Rectal smooth muscle tissue (tissue), 1 donor: Measurements from ENCODE around the gene CCDC8.
"Not testable (repeated sequence)": the region's sequence is repeated elsewhere in the genome, so short reads cannot be mapped to it uniquely, and the experiment has no call there.

Experiments
- H3K27ac ChIP-seq: one replicate; pipeline ENCODE4 v1.7.0; 2013; ENCODE audit warnings: low read depth, low read length, inconsistent platforms
- H3K27me3 ChIP-seq: one replicate; pipeline ENCODE4 v1.7.0; 2013; ENCODE audit warnings: low read length; ENCODE audit not compliant: control insufficient read depth, insufficient read depth
- H3K36me3 ChIP-seq: one replicate; pipeline ENCODE4 v1.7.0; 2013; ENCODE audit warnings: low read length; ENCODE audit not compliant: control insufficient read depth, insufficient read depth
- H3K4me1 ChIP-seq: one replicate; pipeline ENCODE4 v1.7.0; 2013; ENCODE audit warnings: low read length; ENCODE audit not compliant: control insufficient read depth, insufficient read depth
- H3K4me3 ChIP-seq: one replicate; pipeline ENCODE4 v1.7.0; 2013; ENCODE audit warnings: low read length
- H3K9ac ChIP-seq: one replicate; pipeline ENCODE4 v1.7.0; 2013; ENCODE audit warnings: low read length

The CCDC8 gene

DNA sequence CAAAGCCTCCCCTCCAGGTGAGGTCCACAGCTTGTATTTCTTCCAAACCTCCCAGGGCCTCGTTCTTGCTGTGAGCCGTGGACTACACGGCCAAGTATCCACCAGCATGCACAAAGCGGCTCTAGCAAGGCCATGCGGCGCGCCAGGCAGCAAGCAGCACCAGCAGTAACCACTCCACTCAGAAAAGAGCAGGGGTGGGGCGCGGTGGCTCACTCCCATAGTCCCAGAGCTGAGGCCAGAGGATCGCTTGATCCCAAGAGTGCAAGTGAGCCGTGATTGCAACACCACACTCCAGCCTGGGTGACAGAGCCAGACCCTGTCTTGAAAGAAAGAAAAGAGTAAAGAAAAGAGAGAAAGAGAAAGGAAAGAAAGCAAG, 4.7 kb downstream of the CCDC8 start:
- Histone ChIP-seq H3K27me3 (peaks cover 20% of the 10 kb centered on the region), H3K36me3 (no peaks in the 10 kb centered on the region), H3K27ac (no peak overlapping the region), H3K4me3 (peak overlapping the region; percentile 43), H3K9ac (no peak overlapping the region), H3K4me1 (no peaks in the 10 kb centered on the region)

DNA sequence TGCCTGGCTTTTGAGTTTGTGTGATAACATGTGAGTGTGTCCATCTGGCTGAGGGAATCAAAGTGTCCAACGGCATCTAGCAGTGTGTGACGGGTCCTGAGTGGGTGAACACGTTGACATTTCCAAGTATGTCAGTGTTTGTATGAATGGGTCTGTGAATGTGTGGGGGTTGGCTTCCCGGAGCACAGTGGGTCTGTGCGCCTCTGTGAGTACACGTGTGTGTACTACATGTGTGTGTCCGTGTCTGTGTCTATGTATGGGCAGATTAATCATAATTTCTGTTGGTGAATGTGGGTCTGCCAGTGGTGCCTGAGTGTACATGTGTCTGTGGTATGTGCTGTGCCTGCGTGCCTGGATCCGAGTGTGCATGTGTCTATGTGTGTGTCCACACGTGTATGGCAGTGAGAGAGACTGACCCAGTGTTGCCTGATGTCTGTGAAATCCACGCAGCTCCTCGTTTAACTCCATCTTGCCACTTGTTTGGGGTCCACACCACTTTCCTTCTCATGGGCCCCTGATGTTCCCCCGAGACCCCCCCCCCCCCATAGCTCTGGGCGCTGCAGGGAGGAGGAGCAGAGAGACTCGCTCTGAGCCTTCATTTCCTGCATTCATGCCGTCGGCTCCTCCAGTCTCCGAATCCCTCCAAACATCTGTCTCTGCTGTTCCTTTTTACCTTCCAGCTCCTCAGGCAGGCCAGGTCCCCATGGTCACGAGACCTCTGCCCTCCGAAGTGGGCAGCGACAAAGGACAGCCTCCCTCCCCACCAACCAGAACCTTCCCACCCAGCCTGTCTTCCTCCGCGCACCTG, 5.3 kb downstream of the CCDC8 start:
- Histone ChIP-seq H3K9ac (no peak overlapping the region), H3K27ac (no peak overlapping the region), H3K4me3 (peak overlapping the region; percentile 43), H3K4me1 (no peaks in the 10 kb centered on the region), H3K27me3 (peaks cover 20% of the 10 kb centered on the region), H3K36me3 (no peaks in the 10 kb centered on the region)

DNA sequence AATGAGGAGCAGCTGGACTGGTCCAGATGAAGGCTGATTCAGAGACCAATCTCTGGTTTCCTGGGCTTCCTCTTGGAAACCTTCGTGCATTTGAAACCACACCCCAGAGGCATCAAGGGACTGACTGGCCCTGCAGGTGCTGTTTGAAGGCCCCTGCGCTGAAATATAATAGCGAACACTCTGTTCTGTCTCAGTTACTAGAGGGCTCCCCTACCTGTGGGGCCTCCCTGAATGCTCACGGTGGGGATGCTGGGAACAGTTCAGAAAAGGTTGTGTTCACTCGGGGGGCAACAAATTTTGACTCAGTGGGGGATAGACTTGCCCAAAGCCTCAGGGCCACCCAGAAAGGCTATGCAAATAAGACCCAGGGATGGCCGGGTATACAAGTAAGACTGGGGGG, 6.4 kb downstream of the CCDC8 start:
- no peak overlapping the region for H3K27ac ChIP-seq
- H3K36me3 ChIP-seq, result no peaks in the 10 kb centered on the region
- no peak overlapping the region for H3K9ac ChIP-seq
- no peak overlapping the region for H3K4me3 ChIP-seq
- peaks cover 20% of the 10 kb centered on the region for H3K27me3 ChIP-seq
- no peaks in the 10 kb centered on the region for H3K4me1 ChIP-seq

- peak overlapping the region; percentile 23 for H3K4me3 ChIP-seq
- no peak overlapping the region for H3K27ac ChIP-seq
- H3K36me3 ChIP-seq, result no peaks in the 10 kb centered on the region
- no peak overlapping the region for H3K9ac ChIP-seq
- H3K4me1 ChIP-seq, result no peaks in the 10 kb centered on the region
- peaks cover 13% of the 10 kb centered on the region for H3K27me3 ChIP-seq
Measured at GRCh38 chr19:46404753-46405468, 8.5 kb downstream of the CCDC8 start.

DNA sequence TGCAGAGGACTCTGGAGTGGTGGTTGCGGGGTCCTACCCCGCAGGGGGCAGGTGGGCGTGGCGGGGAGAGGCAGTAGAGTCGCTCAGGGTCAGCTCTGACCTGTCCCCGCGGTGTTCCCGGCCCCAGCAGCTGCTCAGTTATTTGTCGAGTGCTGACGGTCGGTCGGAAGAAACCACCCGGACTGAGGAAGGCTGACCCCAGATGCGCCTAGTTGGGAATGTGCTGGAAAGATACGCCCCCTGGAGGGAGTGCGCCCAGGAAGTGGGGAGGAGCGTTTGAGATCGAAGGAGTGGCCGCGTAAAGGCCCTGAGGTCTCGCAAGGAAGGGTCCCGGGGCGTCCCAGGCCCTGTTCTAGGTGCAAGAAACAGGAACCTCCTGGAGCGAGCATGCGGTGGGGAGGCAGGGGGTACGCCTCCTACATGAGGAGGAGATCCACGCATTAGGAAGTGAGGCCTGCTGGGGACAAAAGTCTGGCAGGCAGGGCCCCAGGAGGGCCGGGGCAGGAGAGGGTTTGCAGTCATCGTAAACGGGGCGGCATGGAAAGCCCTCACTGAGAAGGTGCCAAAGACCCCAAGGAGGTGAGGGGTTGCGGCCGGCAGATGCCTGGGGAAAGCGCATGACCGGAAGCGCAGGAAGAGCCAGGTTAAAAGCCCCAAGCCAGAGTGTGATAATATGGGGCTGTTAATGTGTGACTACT, 9.2 kb downstream of the CCDC8 start:
- Histone ChIP-seq H3K27ac (no peak overlapping the region), H3K4me3 (peak overlapping the region; percentile 23), H3K9ac (no peak overlapping the region), H3K4me1 (no peaks in the 10 kb centered on the region), H3K36me3 (no peaks in the 10 kb centered on the region), H3K27me3 (peaks cover 13% of the 10 kb centered on the region)

DNA sequence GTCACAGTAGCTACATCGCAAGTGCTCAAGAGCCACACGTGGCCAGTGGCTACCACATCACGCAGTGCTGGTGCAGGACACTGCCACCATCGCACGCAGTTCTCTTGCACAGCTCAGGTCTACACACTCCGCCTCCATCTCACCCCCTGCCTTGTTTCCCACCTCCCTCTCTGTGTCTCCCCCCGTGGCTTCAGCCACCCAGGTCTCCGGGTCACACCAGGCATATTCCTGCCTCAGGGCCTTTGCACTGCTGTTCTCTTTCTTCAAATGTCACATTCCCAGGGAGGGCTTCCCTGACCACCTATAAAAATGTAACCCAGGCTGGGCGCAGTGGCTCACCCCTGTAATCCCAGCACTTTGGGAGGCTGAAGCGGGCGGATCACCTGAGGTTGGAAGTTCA, 10.6 kb downstream of the CCDC8 start:
- Histone ChIP-seq H3K4me3 (no peak overlapping the region), H3K4me1 (no peaks in the 10 kb centered on the region), H3K27me3 (peaks cover 6% of the 10 kb centered on the region), H3K36me3 (no peaks in the 10 kb centered on the region), H3K27ac (no peak overlapping the region), H3K9ac (no peak overlapping the region)

DNA sequence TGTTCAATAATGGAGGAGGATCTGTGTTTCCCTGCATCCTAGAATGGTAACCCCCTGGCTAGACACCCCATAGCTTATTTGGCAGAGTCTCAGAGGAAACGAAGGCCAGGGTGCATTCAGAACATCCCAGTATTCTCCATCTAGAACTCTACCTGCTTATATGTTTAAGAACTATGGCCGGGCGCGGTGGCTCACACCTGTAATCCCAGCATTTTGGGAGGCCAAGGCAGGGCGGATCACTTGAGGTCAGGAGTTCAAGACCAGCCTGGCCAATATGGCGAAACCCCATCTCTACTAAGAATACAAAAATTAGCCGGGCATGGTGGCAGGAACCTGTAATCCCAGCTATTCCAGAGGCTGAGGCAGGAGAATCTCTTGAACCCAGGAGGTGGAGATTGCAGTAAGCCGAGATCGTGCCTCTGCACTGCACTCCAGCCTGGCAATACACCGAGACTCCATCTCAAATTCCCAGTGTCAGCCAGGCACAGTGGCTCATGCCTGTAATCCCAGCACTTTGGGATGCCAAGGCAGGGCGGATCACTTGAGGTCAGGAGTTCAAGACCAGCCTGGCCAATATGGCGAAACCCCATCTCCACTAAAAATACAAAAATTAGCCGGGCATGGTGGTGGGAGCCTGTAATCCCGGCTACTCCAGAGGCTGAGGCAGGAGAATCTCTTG, 15.4 kb downstream of the CCDC8 start:
- H3K4me3 ChIP-seq, result not testable (repeated sequence)

GRCh38 chr19:46394402-46394797, 19.0 kb downstream of the CCDC8 start:
- H3K4me3 ChIP-seq, result no peak overlapping the region
- no peak overlapping the region for H3K27ac ChIP-seq
- no peaks in the 10 kb centered on the region for H3K27me3 ChIP-seq
- H3K9ac ChIP-seq, result no peak overlapping the region
- H3K36me3 ChIP-seq, result peaks cover 10% of the 10 kb centered on the region
- no peaks in the 10 kb centered on the region for H3K4me1 ChIP-seq

More for the DNA sequence above, 15.4 kb downstream of the CCDC8 start:
- not testable (repeated sequence) for H3K27me3 ChIP-seq, H3K27ac ChIP-seq, H3K36me3 ChIP-seq, H3K9ac ChIP-seq, H3K4me1 ChIP-seq

DNA sequence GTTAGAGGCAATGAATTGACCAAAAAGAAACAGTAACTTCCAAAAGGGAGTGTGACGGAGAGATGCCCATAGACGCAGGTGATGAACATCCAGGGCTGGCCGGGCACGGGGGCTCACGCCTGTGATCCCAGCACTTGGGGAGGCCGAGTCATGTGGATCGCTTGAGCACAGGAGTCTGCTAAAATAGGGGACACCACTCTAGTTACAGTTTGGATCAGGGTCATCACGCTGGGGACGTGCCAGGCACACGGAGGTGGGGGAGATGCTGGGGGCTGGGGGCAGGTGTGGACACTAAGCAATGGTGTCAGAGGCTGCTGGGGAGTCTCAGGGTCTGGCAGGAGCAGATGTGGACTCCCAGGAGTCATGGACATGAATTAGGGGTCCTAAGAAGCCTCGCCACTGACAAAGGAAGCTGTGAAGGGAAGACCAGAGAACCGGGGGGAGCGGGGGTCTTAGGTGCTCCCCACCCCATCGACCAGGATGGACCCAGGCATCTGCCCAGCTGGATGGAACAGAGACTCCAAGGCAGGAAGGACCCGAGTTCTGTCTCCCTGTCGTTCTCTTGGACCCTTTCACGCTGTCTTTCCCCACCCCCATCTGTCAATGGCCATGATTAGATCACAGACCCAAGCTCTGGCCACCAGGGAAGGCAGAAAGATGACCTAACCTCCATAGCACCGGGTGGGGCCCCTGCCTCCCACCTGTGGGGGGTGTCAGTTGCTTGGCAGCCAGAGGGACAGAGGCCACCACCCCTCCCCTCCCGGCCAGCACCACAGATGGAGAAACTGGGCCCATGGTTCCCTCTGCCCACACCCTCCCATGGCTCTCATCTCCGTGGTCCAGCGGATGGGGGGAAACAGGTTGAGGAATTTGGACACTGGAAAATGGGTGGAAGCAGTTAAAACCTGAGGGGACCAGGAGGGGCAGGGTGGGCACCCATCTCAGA, 19.6 kb downstream of the CCDC8 start:
- Histone ChIP-seq H3K4me3 (no peak overlapping the region), H3K36me3 (peaks cover 11% of the 10 kb centered on the region), H3K9ac (no peak overlapping the region), H3K27ac (no peak overlapping the region), H3K27me3 (no peaks in the 10 kb centered on the region), H3K4me1 (no peaks in the 10 kb centered on the region)

DNA sequence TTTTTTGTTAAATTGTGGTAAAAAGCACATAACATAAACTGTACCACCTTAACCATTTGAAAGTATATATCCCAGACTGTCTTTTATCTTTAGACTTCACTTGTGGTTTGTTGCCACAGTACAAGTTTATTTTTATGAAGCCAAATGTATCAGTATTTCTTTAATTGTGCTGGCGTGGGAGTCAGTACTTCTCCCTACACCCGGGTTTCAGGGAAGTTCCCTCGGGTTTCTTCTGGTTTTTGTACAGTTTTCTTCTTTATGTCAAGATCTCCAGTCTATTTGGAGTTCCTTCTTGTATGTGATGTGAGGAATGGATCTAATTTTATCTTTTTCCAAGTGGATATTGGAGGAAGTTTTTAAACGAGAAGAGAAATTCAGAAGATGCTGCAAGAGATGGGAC, 20.5 kb downstream of the CCDC8 start:
- Histone ChIP-seq H3K36me3 (peaks cover 12% of the 10 kb centered on the region), H3K4me1 (no peaks in the 10 kb centered on the region), H3K4me3 (no peak overlapping the region), H3K9ac (no peak overlapping the region), H3K27me3 (no peaks in the 10 kb centered on the region), H3K27ac (no peak overlapping the region)

DNA sequence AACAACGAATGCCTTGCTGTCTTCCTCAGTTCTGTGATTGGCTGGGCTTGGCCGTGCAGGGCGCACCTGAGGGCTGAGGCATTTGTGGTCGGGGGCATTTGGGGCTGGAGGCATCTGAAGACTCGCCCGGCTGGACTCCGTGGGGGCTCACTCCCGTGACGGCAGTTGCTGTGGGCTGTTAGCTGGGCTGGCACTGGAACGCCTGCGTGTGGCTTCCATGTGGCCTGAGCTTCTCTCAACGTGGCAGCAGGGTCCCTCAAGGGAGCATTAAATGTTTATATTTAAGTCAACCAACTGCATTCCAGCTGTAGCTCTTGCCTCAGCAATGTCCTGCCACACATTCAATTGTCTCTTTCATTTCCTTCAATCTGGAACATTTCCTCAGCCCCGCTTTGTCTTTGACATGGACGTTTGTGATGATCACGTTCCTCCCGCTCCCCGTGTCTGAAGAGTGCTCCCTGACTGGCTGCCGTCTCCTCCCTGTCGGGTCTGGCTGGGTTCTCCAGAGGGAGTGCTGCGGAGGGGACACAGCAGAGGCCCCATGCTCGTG, 21.0 kb downstream of the CCDC8 start:
- H3K9ac ChIP-seq, result no peak overlapping the region

More for the DNA sequence above, 21.0 kb downstream of the CCDC8 start:
- H3K4me3 ChIP-seq, result no peak overlapping the region
- no peaks in the 10 kb centered on the region for H3K4me1 ChIP-seq
- peaks cover 17% of the 10 kb centered on the region for H3K36me3 ChIP-seq
- no peaks in the 10 kb centered on the region for H3K27me3 ChIP-seq
- H3K27ac ChIP-seq, result no peak overlapping the region
